ENCODE data around the gene TBC1D5.

- no peak for TF ChIP-seq PATZ1 (CRISPR knock-in tag; IDR thresholded peaks at IDR 0.05; ENCODE audit: borderline replicate concordance)
- no peak for TF ChIP-seq ZNF565 (CRISPR knock-in tag; conservative IDR thresholded peaks at IDR 0.05; ENCODE audit: low read depth)
- TF ChIP-seq ARNTL (CRISPR knock-in tag; IDR thresholded peaks at IDR 0.05; ENCODE audit: borderline replicate concordance, low read depth) = no peak
These were observed 449.9 kb downstream of the TBC1D5 start for GRCh38 chr3:17292556-17292955.

All from SK-N-SH treated with all-trans-retinoic acid at 6 μM for 48 hours (cell line).